ENCODE data around the gene PLD4.

- TF ChIP-seq CTCF (IDR thresholded peaks at IDR 0.05), result no peak
- no peak for TF ChIP-seq SMAD3 (CRISPR knock-in tag; IDR thresholded peaks at IDR 0.05; ENCODE audit: borderline replicate concordance)
- TF ChIP-seq USF2 (CRISPR knock-in tag; IDR thresholded peaks at IDR 0.05), result no peak
- TF ChIP-seq, protein P1, sequence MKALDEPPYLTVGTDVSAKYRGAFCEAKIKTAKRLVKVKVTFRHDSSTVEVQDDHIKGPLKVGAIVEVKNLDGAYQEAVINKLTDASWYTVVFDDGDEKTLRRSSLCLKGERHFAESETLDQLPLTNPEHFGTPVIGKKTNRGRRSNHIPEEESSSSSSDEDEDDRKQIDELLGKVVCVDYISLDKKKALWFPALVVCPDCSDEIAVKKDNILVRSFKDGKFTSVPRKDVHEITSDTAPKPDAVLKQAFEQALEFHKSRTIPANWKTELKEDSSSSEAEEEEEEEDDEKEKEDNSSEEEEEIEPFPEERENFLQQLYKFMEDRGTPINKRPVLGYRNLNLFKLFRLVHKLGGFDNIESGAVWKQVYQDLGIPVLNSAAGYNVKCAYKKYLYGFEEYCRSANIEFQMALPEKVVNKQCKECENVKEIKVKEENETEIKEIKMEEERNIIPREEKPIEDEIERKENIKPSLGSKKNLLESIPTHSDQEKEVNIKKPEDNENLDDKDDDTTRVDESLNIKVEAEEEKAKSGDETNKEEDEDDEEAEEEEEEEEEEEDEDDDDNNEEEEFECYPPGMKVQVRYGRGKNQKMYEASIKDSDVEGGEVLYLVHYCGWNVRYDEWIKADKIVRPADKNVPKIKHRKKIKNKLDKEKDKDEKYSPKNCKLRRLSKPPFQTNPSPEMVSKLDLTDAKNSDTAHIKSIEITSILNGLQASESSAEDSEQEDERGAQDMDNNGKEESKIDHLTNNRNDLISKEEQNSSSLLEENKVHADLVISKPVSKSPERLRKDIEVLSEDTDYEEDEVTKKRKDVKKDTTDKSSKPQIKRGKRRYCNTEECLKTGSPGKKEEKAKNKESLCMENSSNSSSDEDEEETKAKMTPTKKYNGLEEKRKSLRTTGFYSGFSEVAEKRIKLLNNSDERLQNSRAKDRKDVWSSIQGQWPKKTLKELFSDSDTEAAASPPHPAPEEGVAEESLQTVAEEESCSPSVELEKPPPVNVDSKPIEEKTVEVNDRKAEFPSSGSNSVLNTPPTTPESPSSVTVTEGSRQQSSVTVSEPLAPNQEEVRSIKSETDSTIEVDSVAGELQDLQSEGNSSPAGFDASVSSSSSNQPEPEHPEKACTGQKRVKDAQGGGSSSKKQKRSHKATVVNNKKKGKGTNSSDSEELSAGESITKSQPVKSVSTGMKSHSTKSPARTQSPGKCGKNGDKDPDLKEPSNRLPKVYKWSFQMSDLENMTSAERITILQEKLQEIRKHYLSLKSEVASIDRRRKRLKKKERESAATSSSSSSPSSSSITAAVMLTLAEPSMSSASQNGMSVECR (CRISPR knock-in tag; IDR thresholded peaks at IDR 0.05; ENCODE audit: borderline replicate concordance), result no peak
- no peak for TF ChIP-seq GABPB1 (CRISPR knock-in tag; IDR thresholded peaks at IDR 0.05)
- TF ChIP-seq, protein P2, sequence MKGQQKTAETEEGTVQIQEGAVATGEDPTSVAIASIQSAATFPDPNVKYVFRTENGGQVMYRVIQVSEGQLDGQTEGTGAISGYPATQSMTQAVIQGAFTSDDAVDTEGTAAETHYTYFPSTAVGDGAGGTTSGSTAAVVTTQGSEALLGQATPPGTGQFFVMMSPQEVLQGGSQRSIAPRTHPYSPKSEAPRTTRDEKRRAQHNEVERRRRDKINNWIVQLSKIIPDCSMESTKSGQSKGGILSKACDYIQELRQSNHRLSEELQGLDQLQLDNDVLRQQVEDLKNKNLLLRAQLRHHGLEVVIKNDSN (CRISPR knock-in tag; IDR thresholded peaks at IDR 0.05), result no peak
- no peak for TF ChIP-seq NFE2L1 (CRISPR knock-in tag; IDR thresholded peaks at IDR 0.05)
- TF ChIP-seq, protein P3, sequence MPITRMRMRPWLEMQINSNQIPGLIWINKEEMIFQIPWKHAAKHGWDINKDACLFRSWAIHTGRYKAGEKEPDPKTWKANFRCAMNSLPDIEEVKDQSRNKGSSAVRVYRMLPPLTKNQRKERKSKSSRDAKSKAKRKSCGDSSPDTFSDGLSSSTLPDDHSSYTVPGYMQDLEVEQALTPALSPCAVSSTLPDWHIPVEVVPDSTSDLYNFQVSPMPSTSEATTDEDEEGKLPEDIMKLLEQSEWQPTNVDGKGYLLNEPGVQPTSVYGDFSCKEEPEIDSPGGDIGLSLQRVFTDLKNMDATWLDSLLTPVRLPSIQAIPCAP (CRISPR knock-in tag; IDR thresholded peaks at IDR 0.05), result no peak
These were observed 29.4 kb upstream of the PLD4 start for GRCh38 chr14:104895207-104895785.

Data from WTC11 (cell line).